Raji (cell line): ENCODE measurements around the gene C7orf57.

ENCODE experiments used
- POLR2A ChIP-seq: IDR thresholded peaks from 2 replicates; pipeline ENCODE4 v1.6.1; 2011; ENCODE audit warnings: low read depth, low read length, control low read depth; ENCODE audit not compliant: insufficient read depth

C7orf57 gene

GRCh38 chr7:48035301-48035966 lies at the start of gene C7orf57:
C7orf57 (plus strand) TSS chr7:48035543; CDS start chr7:48036309, 766 bp downstream.
- TF ChIP-seq POLR2A, result no peak

- no peak for TF ChIP-seq POLR2A
These were observed 46.6 kb upstream of the C7orf57 start for GRCh38 chr7:47988496-47989386.

- no peak for TF ChIP-seq POLR2A
These were observed 44.8 kb upstream of the C7orf57 start for GRCh38 chr7:47990592-47990991.

GRCh38 chr7:47991270-47991669 lies 44.1 kb upstream of the C7orf57 start:
- TF ChIP-seq POLR2A, result no peak

- peak; percentile 79 for TF ChIP-seq POLR2A
These were observed 43.5 kb upstream of the C7orf57 start for GRCh38 chr7:47991741-47992311.

GRCh38 chr7:47992446-47992845 lies 42.9 kb upstream of the C7orf57 start:
- TF ChIP-seq POLR2A, result no peak

GRCh38 chr7:47999413-47999812 lies 35.9 kb upstream of the C7orf57 start:
- no peak for TF ChIP-seq POLR2A

- TF ChIP-seq POLR2A, result no peak
These were observed 31.3 kb upstream of the C7orf57 start for GRCh38 chr7:48004032-48004431.

- TF ChIP-seq POLR2A, result peak; percentile 36; the same call in 1 of the 2 replicates
These were observed 30.7 kb upstream of the C7orf57 start for GRCh38 chr7:48004638-48005037.

GRCh38 chr7:48006866-48007265 lies 28.5 kb upstream of the C7orf57 start:
- TF ChIP-seq POLR2A, result no peak

GRCh38 chr7:48009257-48009656 lies 26.1 kb upstream of the C7orf57 start:
- no peak for TF ChIP-seq POLR2A

GRCh38 chr7:48009954-48010353 lies 25.4 kb upstream of the C7orf57 start:
- TF ChIP-seq POLR2A, result no peak

- no peak for TF ChIP-seq POLR2A
These were observed 24.0 kb upstream of the C7orf57 start for GRCh38 chr7:48011323-48011722.

- no peak for TF ChIP-seq POLR2A
These were observed 23.4 kb upstream of the C7orf57 start for GRCh38 chr7:48011951-48012350.

- TF ChIP-seq POLR2A, result no peak
These were observed 18.7 kb upstream of the C7orf57 start for GRCh38 chr7:48016641-48017040.

GRCh38 chr7:48017674-48018073 lies 17.7 kb upstream of the C7orf57 start:
- no peak for TF ChIP-seq POLR2A
